HEK293 (cell line): Measurements from ENCODE around the gene CCSER1.

ENCODE experiments used
- CTCF ChIA-PET: fragments of 350-600 bp; formaldehyde crosslinking; extraction: SDS; loops from one replicate; lab custom pipeline; 2021; ENCODE audit warnings: antibody characterized with exemption; lab: Yijun Ruan, JAX
- POLR2A ChIA-PET: fragments of 300-600 bp; formaldehyde crosslinking; extraction: SDS; loops from one replicate; lab custom pipeline; 2020; ENCODE audit warnings: antibody characterized with exemption, inconsistent platforms; lab: Yijun Ruan, JAX
- H3K27ac ChIP-seq: fragments of 200-500 bp; sonication (Bioruptor generic); 2 replicates; pipeline ENCODE4 v1.5.1; 2014; ENCODE audit warnings: low read depth, low read length, control low read depth, inconsistent platforms; ENCODE audit errors: extremely low read depth
- H3K36me3 ChIP-seq, 2 experiments: fragments of 200-500 bp in 1 of 2; sonication (Bioruptor generic) in 1 of 2; 1 replicate in 1 of 2; 2 replicates in 1 of 2; pipeline ENCODE4 v1.5.1; 2014 to 2017; ENCODE audit warnings: inconsistent platforms in 2 of 2, low read length in 2 of 2; ENCODE audit not compliant: control insufficient read depth in 2 of 2, insufficient read depth in 1 of 2
- H3K4me1 ChIP-seq: fragments of 200-500 bp; sonication (Bioruptor generic); 2 replicates; pipeline ENCODE4 v1.5.1; 2014; ENCODE audit warnings: mild to moderate bottlenecking, low read length, inconsistent platforms; ENCODE audit not compliant: control insufficient read depth, insufficient read depth
- H3K4me3 ChIP-seq: 2 replicates; pipeline ENCODE4 v1.5.1; 2011; ENCODE audit warnings: low read depth, mild to moderate bottlenecking, control low read depth, low read length, moderate library complexity
- H3K9me3 ChIP-seq: fragments of 200-500 bp; sonication (Bioruptor generic); 2 replicates; pipeline ENCODE4 v1.5.1; 2014; ENCODE audit warnings: low read depth, low read length, inconsistent platforms; ENCODE audit not compliant: control insufficient read depth, insufficient read depth
- GLI4 ChIP-seq: fragments of 450-650 bp; formaldehyde crosslinking; IDR thresholded peaks from 2 replicates; pipeline ENCODE4 v1.5.1; 2016; ENCODE audit warnings: missing biosample characterization, missing genetic modification characterization
- GLIS2 ChIP-seq: fragments of 450-650 bp; formaldehyde crosslinking; IDR thresholded peaks from 2 replicates; pipeline ENCODE4 v1.5.1; 2016; ENCODE audit warnings: missing biosample characterization, missing genetic modification characterization
- KLF1 ChIP-seq: fragments of 450-650 bp; formaldehyde crosslinking; IDR thresholded peaks from 2 replicates; pipeline ENCODE4 v1.5.1; 2016; ENCODE audit warnings: missing biosample characterization, missing genetic modification characterization
- PRDM10 ChIP-seq: fragments of 450-650 bp; formaldehyde crosslinking; IDR thresholded peaks from 2 replicates; pipeline ENCODE4 v1.5.1; 2016; ENCODE audit warnings: missing biosample characterization, missing genetic modification characterization
- PRDM2 ChIP-seq: fragments of 450-650 bp; formaldehyde crosslinking; IDR thresholded peaks from 2 replicates; pipeline ENCODE4 v1.5.1; 2016; ENCODE audit warnings: missing biosample characterization, missing genetic modification characterization, borderline replicate concordance
- SALL2 ChIP-seq: fragments of 450-650 bp; formaldehyde crosslinking; IDR thresholded peaks from 2 replicates; pipeline ENCODE4 v1.5.0; 2017; ENCODE audit warnings: missing biosample characterization, mild to moderate bottlenecking, missing genetic modification characterization, borderline replicate concordance
- SCRT2 ChIP-seq: fragments of 450-650 bp; formaldehyde crosslinking; IDR thresholded peaks from 2 replicates; pipeline ENCODE4 v1.5.1; 2016; ENCODE audit warnings: missing biosample characterization, missing genetic modification characterization
- ZBTB17 ChIP-seq: fragments of 450-650 bp; formaldehyde crosslinking; IDR thresholded peaks from 2 replicates; pipeline ENCODE4 v1.5.1; 2016; ENCODE audit warnings: missing biosample characterization, missing genetic modification characterization
- ZEB2 ChIP-seq: fragments of 450-650 bp; formaldehyde crosslinking; IDR thresholded peaks from 2 replicates; pipeline ENCODE4 v1.5.1; 2016; ENCODE audit warnings: missing biosample characterization, missing genetic modification characterization
- ZNF146 ChIP-seq: fragments of 450-650 bp; formaldehyde crosslinking; IDR thresholded peaks from 2 replicates; pipeline ENCODE4 v1.5.1; 2016; ENCODE audit warnings: missing biosample characterization, missing genetic modification characterization
- ZNF211 ChIP-seq: fragments of 450-650 bp; formaldehyde crosslinking; IDR thresholded peaks from 2 replicates; pipeline ENCODE4 v1.5.1; 2016; ENCODE audit warnings: low read depth, missing biosample characterization, missing genetic modification characterization
- ZNF280C ChIP-seq: fragments of 450-650 bp; formaldehyde crosslinking; IDR thresholded peaks from 2 replicates; pipeline ENCODE4 v1.5.1; 2016; ENCODE audit warnings: missing biosample characterization, missing genetic modification characterization
- ZNF423 ChIP-seq: fragments of 450-650 bp; formaldehyde crosslinking; IDR thresholded peaks from 2 replicates; pipeline ENCODE4 v1.5.1; 2016; ENCODE audit warnings: missing biosample characterization, missing genetic modification characterization
- ZNF473 ChIP-seq: fragments of 450-650 bp; formaldehyde crosslinking; IDR thresholded peaks from 2 replicates; pipeline ENCODE4 v1.5.1; 2017; ENCODE audit warnings: missing biosample characterization, missing genetic modification characterization
- ZNF596 ChIP-seq: fragments of 450-650 bp; IDR thresholded peaks from 2 replicates; pipeline ENCODE4 v1.5.0; 2018; ENCODE audit warnings: missing biosample characterization, mild to moderate bottlenecking, missing genetic modification characterization, moderate library complexity
- ZNF621 ChIP-seq: fragments of 450-650 bp; formaldehyde crosslinking; IDR thresholded peaks from 2 replicates; pipeline ENCODE4 v1.5.1; 2017; ENCODE audit warnings: missing biosample characterization, missing genetic modification characterization
- ZNF623 ChIP-seq: fragments of 450-650 bp; formaldehyde crosslinking; IDR thresholded peaks from 2 replicates; pipeline ENCODE4 v1.5.1; 2016; ENCODE audit warnings: missing biosample characterization, missing genetic modification characterization
- ZNF626 ChIP-seq: fragments of 450-650 bp; sonication (Bioruptor Pico); formaldehyde crosslinking; IDR thresholded peaks from 2 replicates; pipeline ENCODE4 v1.5.1; 2018; ENCODE audit warnings: missing biosample characterization, missing genetic modification characterization, inconsistent platforms
- ZNF629 ChIP-seq: fragments of 450-650 bp; formaldehyde crosslinking; IDR thresholded peaks from 2 replicates; pipeline ENCODE4 v1.5.1; 2017; ENCODE audit warnings: missing biosample characterization, missing genetic modification characterization
- ZNF654 ChIP-seq: fragments of 450-650 bp; formaldehyde crosslinking; IDR thresholded peaks from 2 replicates; pipeline ENCODE4 v1.5.1; 2016; ENCODE audit warnings: low read depth, missing biosample characterization, missing genetic modification characterization
- ZNF747 ChIP-seq: fragments of 450-650 bp; formaldehyde crosslinking; IDR thresholded peaks from 2 replicates; pipeline ENCODE4 v1.5.1; 2016; ENCODE audit warnings: missing biosample characterization, missing genetic modification characterization

CCSER1 gene

GRCh38 chr4:90857081-90857820 lies 730.1 kb downstream of the CCSER1 start:
- TF ChIP-seq ZNF621 (tag by site-specific recombination) (no peak), GLI4 (no peak), SALL2 (tag by site-specific recombination) (no peak), PRDM10 (tag by site-specific recombination) (no peak), ZNF629 (tag by site-specific recombination) (no peak), ZNF211 (tag by site-specific recombination) (no peak), ZBTB17 (tag by site-specific recombination) (no peak), KLF1 (no peak), ZNF626 (tag by site-specific recombination) (no peak), GLIS2 (tag by site-specific recombination) (no peak), ZNF747 (tag by site-specific recombination) (no peak), ZNF146 (tag by site-specific recombination) (no peak), ZEB2 (tag by site-specific recombination) (no peak), ZNF280C (tag by site-specific recombination) (no peak)
- POLR2A ChIA-PET = no interaction called here
- Histone ChIP-seq H3K27ac (no peak overlapping the region), H3K36me3 (no peaks in the 10 kb centered on the region), H3K4me3 (no peak overlapping the region), H3K4me1 (no peaks in the 10 kb centered on the region), H3K9me3 (no peaks in the 10 kb centered on the region)
- CTCF ChIA-PET = no interaction called here

- no peak overlapping the region for H3K4me3 ChIP-seq
- H3K27ac ChIP-seq = no peak overlapping the region
- H3K9me3 ChIP-seq = no peaks in the 10 kb centered on the region
- CTCF ChIA-PET = no interaction called here
- TF ChIP-seq ZNF654 (no peak), ZNF423 (tag by site-specific recombination) (no peak), ZBTB17 (tag by site-specific recombination) (no peak), PRDM2 (tag by site-specific recombination) (no peak), ZNF596 (tag by site-specific recombination) (no peak), ZNF473 (tag by site-specific recombination) (no peak), SCRT2 (tag by site-specific recombination) (no peak), ZNF623 (tag by site-specific recombination) (no peak)
- POLR2A ChIA-PET = no interaction called here
- no peaks in the 10 kb centered on the region for H3K4me1 ChIP-seq
- H3K36me3 ChIP-seq = no peaks in the 10 kb centered on the region
Measured at GRCh38 chr4:90875791-90876190, 748.6 kb downstream of the CCSER1 start.
